AG09319 (cell line): ENCODE data around the gene FAM170B.

Experiments used
- DNase-seq: peaks from one replicate; pipeline ENCODE4 v3.0.0-alpha.2; 2010; ENCODE audit warnings: low read depth; ENCODE audit errors: extremely low read depth
- TF ChIP-seq, protein P1 (sequence below): IDR thresholded peaks from 2 replicates; pipeline ENCODE4 v1.5.1; 2011; ENCODE audit warnings: low read depth, mild to moderate bottlenecking, inconsistent platforms, low read length, moderate library complexity

FAM170B gene

DNA sequence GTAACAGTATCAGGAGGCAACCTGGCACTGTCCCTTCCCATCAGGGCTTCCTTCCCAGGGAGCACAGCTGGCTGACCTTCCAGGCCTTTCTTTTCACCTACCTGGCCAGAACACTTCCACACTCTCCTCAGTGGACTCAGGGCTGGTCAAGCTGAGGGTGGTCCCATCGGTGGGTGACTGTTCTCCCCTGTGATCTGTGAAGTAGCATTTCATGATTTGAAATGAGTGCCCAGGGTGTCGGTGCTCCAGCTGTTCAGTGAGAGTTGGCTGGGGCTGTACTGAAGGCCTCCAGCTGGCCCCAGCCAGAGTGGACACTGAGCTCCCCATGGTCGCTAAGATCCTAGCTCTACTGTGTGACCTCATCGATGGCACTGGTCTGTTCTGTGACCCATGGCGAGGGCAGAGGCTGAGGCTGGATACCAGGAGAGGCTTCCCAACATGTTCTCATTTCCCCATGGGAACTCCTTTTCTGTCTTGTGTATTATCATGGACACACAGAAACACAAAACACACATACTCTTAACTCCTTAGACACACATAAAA, at the start of gene FAM170B:
FAM170B (minus strand) TSS at position 316 of the 543 bp plus-strand sequence; CDS start at position 213, 103 bp downstream.
- no peak for DNase-seq
- TF ChIP-seq, protein P1, sequence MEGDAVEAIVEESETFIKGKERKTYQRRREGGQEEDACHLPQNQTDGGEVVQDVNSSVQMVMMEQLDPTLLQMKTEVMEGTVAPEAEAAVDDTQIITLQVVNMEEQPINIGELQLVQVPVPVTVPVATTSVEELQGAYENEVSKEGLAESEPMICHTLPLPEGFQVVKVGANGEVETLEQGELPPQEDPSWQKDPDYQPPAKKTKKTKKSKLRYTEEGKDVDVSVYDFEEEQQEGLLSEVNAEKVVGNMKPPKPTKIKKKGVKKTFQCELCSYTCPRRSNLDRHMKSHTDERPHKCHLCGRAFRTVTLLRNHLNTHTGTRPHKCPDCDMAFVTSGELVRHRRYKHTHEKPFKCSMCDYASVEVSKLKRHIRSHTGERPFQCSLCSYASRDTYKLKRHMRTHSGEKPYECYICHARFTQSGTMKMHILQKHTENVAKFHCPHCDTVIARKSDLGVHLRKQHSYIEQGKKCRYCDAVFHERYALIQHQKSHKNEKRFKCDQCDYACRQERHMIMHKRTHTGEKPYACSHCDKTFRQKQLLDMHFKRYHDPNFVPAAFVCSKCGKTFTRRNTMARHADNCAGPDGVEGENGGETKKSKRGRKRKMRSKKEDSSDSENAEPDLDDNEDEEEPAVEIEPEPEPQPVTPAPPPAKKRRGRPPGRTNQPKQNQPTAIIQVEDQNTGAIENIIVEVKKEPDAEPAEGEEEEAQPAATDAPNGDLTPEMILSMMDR, result no peak

DNA sequence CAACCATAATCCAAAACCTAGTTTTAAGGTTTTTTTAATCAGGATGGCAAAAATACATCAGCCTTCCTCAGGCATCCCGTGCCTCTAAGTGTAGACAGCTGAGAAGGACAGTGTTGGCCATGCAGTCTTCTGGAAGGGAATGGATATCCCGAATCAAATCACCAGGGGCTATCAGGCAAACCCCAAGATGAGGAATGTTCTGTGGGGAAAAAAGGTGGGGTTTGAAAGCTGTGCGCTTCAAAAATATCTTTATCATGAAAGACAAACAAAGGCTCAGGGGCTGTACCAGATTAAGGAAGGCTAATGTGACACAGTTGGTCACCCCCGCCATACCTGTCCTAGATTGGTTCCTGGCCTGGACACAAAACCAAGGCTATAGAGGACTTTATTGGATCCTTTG, 49.0 kb upstream of the FAM170B start:
- TF ChIP-seq, protein P1, result no peak
- no peak for DNase-seq

DNA sequence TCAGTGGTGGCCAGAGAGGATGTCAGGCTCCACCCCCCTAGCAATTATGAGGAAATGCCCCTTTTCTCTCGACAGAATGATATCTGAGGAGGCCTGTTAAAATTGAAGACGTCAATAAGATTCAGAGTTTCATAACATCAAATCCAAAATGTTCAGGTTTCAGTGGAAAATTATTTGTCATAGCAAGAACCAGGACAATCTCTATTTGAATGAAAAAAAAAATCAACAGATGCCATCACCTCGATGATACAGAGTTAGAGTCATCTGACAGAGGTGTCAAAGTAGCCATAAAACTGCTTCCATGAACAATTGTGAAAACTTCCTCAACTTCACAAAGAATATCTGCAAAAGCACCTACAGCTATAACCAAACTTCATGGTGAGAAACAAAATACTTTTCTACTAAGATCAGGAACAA, 46.6 kb upstream of the FAM170B start:
- DNase-seq, result no peak
- TF ChIP-seq, protein P1, result no peak

DNA sequence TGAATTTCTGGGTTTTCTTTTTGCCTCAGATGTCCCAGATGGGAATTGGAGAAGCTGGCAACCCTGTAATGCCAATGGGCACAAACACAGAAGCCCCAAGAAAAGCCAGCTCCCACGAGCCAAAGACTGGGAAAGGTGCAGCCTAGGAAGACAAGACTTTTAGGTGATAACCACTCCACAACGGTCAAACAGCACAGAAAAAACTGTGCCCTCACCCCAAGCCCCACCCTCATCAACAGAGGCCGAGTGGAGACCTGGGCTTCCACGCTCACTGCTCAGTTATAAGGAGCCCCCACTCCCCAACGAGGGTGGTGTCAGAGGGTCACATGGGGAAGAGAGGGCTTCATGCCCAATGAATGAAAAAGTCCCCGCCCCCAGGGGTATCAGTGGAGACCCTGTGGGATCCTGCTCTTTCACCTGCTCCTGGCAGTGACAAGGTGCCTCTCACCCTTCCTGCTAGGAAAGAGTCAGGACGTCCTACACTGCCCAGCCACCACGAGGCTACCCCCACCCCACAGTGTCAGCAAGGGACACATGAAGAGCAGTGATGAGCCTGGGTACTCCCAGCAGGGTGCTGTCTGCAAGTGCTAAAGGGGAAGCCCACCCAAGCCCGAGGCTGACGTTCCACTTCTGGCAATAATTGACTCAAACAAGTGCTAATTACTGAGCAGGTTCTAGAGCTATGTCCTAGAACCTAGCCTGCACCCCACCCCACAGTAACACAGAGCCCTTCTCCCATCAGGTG, 46.0 kb upstream of the FAM170B start:
- TF ChIP-seq, protein P1, result no peak
- DNase-seq, result no peak

- DNase-seq, result no peak
- TF ChIP-seq, protein P1, result no peak
Observed at GRCh38 chr10:49178489-49179471, 45.0 kb upstream of the FAM170B start.

GRCh38 chr10:49177391-49178355, 43.9 kb upstream of the FAM170B start:
- DNase-seq, result peak; percentile 15
- TF ChIP-seq, protein P1, result no peak
